HG02870 (cell line): ENCODE data around the gene ZNF346.
A peak's percentile ranks its signal among the peaks of the same experiment; 100 is the strongest.
"Not testable (repeated sequence)": the region's sequence is repeated elsewhere in the genome, so short reads cannot be mapped to it uniquely, and the experiment has no call there.

Experiments
- ATAC-seq: cut with Tn5 transposase; IDR thresholded peaks from one replicate; pipeline ENCODE4 v1.9.1; 2021; ENCODE audit warnings: mild to moderate bottlenecking, moderate library complexity; ENCODE audit not compliant: unreplicated experiment

ZNF346 gene, protein sequence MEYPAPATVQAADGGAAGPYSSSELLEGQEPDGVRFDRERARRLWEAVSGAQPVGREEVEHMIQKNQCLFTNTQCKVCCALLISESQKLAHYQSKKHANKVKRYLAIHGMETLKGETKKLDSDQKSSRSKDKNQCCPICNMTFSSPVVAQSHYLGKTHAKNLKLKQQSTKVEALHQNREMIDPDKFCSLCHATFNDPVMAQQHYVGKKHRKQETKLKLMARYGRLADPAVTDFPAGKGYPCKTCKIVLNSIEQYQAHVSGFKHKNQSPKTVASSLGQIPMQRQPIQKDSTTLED

DNA sequence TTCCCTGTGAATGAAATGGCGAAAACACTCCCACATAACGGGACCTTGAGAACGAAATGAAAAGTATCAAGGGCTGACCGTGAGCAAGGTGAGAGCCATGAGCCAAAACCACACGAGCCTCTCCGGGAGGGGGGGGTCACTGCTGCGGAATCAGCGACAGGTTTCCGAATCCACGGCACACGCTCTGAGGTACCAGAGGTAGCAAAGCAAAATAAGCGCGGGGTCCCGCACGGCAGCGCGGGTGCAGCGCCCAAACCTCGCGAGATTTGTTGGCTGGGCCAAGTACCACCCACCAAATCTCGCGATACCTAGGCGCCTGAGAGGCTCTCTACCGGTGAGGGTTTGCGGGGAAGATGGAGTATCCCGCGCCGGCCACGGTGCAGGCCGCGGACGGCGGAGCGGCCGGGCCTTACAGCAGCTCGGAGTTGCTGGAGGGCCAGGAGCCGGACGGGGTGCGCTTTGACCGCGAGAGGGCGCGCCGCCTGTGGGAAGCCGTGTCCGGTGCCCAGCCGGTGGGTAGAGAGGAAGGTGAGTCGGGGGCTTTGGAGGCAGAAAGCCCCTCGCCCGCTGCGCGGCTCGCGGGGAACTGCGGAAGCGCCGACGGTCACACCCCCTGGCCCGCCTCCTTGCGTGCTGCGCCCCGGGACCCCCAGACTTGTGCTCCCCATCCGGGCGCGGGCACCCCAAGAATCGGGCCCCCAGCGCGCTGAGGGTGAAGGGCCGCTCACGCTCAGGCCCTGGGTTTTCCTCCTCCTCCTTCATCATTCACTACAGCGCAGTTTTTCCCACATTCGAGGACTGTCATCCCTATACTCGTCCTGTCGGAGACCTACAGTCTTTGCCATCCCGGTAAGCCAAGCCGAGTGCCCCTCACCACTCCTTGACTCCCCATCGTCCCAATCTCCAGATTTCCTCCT lies at the start of gene ZNF346:
Gene ZNF346 (plus strand): TSS at position 311 of the 917 bp plus-strand sequence. CDS start 43 bp downstream, at position 354.
- ATAC-seq = peak; percentile 75

DNA sequence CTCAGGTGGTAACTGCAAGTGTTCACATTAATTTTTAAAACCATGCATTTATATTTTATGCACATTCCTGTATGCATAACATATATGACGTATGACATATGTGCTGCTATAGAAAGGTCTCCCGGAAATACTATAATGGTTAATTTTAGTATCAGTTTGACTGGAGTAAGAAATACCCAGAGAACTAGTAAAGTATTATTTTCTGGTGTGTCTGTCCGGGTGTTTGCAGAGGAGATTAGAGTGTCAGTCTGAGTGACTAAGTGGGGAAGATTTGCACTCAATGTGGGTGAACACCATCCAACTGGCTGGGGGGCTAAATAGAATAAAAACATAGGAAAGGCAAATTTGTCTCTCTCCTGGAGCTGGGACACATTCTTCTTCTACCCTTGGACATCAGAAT lies 42.8 kb upstream of the ZNF346 start:
- no peak for ATAC-seq

DNA sequence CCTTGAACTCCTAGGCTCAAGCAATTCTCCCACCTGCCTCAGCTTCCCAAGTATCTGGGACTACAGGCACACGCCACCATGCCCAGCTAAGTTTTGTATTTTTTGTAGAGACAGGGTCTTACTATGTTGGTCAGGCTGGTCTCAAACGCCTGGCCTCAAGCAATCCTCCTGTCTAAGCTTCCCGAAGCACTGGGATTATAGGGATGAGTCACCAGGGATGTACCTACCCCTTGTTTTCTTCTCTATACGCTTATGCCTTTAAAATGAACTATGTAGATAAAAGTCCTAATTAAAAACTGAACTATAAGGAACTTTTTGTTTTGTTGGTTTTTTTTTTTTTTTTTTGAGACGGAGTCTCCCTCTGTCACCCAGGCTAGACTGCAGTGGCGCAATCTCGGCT lies 41.7 kb upstream of the ZNF346 start:
- ATAC-seq = no peak

DNA sequence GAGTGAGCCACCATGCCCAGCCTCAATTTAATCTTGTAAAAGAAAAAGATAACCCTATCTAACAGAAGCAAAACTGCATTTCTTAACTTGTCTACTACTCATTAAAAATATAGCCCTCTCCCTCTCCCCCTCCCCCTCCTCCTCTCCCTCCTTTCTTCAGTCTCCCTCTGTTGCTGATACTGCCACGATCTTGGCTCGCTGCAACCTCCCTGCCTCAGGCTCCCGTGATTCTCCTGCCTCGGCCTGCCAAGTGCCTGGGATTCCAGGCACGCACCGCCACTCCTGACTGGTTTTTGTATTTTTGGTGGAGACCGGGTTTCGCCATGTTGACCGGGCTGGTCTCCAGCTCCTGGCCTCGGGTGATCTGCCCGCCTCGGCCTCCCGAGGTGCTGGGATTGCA lies 39.4 kb upstream of the ZNF346 start:
- not testable (repeated sequence) for ATAC-seq

DNA sequence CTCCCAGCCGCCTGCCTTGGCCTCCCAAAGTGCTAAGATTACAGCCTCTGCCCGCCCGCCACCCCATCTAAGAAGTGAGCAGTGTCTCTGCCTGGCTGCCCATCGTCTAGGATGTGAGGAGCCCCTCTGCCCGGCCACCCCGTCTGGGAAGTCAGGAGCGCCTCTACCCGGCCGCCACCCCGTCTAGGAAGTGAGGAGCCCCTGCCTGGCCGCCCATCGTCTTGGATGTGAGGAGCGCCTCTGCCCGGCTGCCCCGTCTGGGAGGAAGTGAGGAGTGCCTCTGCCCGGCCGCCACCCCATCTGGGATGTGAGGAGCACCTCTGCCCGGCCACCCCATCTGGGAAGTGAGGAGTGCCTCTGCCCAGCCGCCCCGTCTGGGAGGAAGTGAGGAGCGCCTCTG lies 38.9 kb upstream of the ZNF346 start:
- ATAC-seq = not testable (repeated sequence)

DNA sequence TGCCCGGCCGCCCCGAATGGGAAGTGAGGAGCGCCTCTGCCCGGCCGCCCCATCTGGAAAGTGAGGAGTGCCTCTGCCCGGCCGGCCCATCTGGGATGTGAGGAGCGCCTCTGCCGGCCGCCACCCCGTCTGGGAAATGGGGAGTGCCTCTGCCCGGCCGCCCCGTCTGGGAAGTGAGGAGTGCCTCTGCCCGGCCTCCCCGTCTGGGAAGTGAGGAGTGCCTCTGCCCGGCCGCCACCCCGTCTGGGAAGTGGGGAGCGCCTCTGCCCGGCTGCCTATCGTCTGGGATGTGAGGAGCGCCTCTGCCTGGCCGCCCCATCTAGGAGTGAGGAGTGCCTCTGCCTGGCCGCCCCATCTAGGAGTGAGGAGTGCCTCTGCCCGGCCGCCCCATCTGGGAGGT lies 38.3 kb upstream of the ZNF346 start:
- not testable (repeated sequence) for ATAC-seq

DNA sequence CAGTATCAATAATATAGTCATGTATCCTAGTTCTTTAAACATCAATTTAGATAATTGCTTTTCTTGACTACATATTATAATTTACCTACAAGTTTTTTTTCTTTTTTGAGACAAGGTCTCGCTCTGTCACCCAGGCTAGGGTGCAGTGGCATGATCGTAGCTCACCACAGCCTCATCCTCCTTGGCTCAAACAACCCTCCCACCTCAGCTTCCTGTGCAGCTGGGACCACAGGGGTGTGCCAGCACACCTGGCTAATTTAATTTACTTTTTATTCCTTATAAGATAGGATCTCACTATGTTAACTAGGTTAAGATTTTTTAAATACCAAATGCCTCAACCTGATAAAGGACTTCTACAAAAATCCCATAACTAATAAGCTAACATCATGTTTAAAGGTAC lies 37.0 kb upstream of the ZNF346 start:
- no peak for ATAC-seq

DNA sequence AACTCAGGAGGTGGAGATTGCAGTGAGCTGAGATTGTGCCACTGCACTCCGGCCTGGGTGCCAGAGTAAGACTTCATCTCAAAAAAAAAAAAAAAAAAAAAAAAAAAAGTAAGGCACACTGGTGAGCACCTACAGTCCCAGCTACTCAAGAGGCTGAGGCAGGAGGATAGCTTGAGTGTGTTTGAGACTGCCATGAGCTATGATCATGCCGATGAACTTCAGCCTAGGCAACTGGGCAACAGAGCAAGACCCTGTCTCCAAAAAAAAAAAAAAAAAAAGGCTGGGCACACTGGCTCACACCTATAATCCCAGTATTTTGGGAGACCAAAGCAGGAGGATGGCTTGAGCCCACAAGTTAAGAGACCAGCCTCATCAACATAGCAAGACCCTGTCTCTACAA lies 36.2 kb upstream of the ZNF346 start:
- no peak for ATAC-seq

DNA sequence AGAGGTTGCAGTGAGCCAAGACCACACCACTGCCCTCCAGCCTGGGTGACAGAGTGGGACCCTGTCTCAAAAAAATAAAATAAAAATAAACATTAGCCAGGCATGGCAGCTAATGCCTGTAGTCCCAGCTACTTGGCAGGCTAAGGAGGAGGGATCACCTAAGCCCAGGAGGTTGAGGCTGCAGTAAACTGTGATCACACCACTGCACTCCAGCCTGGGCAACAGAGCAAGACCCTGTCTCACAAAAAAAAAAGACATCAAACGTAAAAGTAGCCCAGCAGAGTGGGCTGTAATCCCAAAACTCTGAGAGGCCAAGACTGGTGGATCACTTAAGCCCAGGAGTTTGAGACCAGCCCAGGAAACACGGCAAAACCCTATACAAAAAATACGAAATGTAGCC lies 34.9 kb upstream of the ZNF346 start:
- no peak for ATAC-seq

DNA sequence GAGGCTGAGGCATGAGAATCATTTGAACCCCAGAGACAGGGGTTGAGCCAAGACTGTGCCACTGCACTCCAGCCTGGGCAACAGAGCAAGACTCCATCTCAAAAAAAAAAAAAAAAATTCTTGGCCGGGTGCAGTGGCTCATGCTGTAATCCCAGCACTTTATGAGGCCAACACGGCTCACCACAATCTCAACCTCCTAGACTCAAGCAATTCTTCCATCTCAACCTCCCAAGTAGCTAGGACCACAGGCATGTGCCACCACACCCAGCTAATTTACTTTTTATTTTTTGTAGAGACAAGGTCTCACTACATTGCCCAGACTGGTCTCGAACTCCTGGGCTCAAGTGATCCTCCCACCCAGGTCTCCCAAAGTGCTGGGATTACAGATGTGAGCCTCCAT lies 29.4 kb upstream of the ZNF346 start:
- ATAC-seq = not testable (repeated sequence)

DNA sequence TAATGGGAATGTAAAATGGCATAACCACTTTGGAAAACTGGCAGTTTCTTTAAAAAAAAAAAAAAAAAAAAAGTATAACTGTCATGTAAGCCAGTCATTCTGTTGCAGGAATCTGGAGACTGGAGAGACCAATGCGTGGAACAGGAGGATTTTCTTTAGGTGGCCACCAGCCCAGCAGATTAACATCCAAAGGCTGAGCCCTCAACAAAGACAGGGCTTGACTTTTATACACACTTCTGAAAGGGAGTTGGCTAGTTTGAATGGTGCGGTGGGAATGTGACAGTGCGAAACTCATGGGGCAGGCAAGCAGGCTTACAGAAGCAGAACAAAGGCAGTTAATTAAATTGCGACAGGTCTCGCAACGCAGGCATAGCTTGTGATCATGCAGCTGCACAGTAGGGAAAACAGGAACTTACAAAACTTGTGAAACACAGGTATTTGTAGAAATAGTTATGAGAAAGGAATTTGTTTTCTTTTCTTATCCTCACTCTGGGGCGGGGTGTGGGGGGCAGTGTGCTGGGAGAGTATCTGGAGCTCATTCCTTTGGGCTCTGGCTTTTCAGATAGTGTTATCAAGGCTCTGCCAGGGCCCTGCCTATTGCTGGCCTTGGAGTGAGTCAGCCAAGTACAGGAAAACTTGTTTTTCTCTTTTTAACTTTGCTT lies 27.9 kb upstream of the ZNF346 start:
- no peak for ATAC-seq

DNA sequence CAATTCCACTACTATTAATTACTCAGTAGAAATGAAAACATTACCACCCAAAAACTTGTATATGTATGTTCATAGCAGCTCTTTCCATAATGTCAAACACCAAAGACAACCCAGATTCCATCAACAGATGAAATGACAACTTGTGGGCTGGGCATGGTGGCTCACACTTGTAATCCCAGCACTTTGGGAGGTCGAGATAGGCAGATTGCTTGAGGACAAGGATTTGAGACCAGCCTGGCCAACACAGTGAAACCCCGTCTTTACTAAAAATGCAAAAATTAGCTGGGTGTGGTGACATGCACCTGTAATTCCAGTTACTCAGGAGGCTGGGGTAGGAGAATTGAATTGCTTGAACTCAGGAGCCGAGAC lies 27.4 kb upstream of the ZNF346 start:
- no peak for ATAC-seq

DNA sequence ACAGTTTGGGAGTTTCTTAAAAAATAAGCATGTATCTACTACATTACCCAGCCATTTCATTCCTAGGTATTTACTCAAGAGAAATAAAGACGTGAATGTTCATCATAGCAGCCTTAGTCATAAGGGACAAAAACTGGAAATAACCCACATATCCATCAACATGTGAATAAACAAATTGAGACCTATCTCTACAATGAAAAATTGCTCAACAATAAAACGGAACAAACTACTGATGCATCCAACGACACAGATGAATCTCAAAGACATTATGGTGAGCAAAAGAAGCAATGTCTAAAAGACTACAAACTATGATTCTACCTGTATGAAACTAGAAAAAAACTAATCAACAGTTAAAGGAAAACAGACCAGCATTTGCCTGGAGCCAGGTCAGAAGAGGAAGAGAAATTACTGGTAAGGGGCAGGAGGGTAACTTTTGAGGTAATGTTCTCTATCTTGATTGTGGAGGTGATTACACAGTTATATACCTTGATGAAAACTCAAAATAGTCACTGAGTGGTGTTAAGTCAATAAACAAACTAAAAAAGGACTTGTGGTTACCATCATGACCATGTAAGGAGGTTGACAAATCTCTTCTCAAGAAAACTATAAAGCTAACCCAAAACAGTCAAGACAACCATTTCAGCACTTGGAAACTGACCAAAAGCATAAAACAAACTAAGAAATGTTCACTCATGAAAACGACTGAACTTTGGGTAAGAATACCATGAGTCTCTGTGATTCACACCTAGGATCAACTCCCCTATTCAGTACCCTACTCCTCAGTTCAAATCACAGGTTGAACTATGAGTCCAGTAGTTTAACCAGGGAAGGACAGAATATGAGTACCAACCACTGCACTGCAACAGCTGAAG lies 26.4 kb upstream of the ZNF346 start:
- no peak for ATAC-seq

DNA sequence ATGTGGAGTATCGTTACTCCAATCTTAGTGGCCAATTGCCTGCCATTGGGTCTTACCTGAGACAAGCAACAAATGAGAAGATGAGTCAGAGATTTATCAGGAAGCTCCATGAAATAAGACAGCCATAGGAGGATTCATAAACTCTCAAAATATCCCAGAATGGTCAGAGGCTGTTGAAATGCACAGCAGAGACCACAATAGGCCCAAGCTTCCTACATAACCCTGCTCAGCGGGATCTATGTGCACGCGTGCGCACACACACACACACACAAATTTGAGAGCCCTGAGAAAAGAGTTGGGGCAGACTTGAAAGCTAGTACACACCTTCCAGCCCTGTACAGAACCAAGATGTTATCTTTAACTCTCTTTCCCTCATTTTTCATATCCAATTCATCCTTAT lies 25.7 kb upstream of the ZNF346 start:
- ATAC-seq = no peak

DNA sequence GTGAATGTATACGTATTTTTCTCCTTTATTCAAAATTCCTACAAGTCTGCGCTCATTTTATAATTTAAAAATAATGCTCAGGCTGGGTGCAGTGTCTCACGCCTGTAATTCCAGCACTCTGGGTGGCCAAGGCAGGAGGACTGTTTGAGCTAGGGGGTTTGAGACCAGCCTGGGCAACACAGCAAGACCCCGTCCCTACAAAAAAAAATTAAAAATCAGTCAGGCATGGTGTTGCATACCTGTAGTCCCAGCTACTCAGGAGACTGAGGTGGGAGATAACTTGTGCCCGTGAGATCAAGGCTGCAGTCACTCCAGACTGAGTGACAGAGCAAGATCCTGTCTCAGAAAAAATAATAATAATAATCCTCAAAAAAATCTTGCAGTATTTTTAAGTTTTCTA lies 23.7 kb upstream of the ZNF346 start:
- ATAC-seq = no peak

DNA sequence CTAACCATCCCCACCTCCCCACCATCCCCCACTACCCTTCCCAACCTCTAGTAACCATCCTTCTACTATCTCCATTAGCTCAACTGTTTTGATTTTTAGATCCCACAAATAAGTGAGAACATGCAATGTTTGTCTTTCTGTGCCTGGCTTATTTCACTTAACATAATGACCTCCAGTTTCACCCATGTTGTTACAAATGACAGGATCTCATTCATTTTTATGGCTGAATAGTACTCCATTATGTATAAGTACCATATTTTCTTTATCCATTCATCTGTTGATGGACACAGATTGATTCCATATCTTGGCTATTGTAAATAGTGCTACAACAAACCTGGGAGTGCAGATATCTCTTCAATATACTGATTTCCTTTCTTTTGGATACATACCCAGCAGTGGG lies 23.0 kb upstream of the ZNF346 start:
- ATAC-seq = not testable (repeated sequence)

DNA sequence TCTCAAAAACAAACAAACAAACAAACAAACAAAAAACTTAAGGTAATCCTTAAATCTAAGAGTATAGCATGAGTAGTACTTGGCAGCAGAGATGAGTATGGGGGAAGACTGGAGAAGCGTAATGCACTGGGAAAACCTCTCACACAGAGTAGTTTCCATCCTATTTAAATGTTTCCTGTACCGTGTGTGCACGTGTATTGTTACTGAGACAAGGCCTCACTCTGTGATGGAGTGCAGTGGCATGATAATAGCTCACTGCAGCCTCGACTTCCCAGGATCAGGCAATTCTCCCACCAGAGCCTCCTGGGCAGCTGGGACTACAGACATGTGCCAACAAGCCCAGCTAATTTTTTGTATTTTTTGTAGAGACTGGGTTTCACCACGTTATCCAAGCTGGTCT lies 18.8 kb upstream of the ZNF346 start:
- ATAC-seq = no peak

DNA sequence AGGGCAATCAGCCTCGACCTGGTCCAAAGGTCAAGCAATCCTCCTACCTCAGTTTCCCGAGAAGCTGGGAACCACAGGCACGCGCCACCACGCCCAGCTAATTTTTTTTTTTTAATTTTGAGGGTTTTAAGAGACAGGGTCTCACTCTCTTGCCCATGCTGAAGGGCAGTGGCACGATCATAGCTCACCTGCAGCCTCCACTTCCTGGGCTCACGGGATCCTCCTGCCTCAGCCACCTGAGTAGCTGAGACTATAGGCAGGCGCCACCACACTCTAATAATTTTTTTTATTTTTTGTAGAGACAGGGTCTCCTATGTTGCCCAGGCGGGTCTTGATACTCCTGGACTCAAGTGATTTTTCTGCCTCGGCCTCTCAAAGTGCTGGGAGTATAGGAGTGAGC lies 17.5 kb upstream of the ZNF346 start:
- ATAC-seq = no peak

DNA sequence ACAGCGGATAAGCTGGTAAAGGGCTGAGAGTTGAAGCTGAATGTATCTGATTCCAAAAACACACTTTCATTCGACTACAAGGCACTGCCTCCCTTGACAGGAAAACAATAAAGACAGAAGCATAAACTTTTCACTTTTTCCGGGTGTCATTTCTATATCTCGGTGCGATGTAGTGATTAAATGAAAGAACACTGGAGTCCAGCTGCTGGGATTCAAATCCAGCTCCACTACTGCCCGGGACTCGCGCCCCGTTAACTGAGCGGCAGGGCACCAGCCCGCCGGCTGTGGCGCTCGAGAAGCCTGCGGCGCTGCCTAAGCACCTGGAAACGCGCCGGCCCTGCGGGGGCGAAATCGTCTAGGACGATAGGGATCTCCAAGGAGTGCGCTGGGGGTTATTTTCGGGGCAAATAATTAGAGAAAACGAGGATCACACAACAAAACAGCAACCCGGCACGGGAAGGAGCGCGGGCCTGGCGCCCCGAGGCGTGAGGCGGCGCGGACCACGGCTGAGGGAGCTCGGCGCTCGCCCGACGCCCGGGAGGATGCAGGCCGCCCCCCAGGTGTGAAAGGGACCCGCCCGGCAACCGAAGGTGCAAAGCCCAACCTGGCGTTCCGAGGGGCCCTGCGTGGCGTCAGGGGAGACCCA lies 16.8 kb upstream of the ZNF346 start:
- peak; percentile 38 for ATAC-seq

DNA sequence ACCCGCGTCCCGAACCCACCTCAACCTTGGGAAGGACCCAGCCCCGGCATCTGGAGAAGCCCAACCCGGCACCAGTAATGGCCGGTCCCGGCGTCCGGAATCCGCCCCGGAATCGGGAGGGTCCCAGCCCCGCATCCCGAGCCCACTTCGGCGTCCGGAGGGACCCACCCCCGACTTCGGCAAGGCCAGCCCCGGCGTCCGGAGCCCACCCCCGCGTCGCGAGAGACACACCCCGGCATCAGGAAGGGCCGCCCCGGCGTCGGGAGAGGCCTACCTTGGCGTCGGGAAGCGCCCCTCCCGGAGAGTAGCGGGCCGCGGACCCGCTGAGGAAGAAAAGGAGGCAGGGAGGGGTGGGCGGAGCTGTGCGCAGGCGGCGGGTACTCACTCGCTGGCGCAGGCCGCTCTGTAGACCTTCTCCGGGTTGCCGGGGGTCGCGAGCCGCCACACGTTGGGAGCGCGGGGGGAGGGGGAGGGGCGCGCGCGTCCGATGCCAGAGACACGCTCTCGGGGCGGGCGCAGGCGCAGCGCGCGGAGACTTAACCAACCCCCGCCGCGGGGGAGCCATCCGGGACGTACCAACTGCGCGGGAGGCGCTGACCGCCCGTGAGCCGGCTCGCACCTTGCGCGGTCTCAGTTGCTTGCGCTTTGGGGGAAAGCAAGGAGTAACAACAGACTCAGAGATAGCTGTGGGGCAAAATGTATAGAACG lies 16.1 kb upstream of the ZNF346 start, which contains the start of gene UIMC1:
Gene UIMC1 (minus strand): TSS at position 515 of the 708 bp plus-strand sequence. CDS start 24,164 bp downstream, outside the sequence.
- peak; percentile 63 for ATAC-seq
